Activated CD8-positive, alpha-beta memory T cell treated with anti-CD3 and anti-CD28 coated beads, Interleukin-2, amount 10 ng/mL, durations not matched to agents 7 days and 5 days (primary cell): ENCODE measurements around the gene GINS3. TPM values are rescaled to one million over a fixed set of nuclear protein-coding genes. Genes with fewer than 3 reads are reported as not detected.

ENCODE experiments used
- ATAC-seq: fragments of 150-1000 bp; cut with Tn5 transposase; one replicate; pipeline ENCODE4 v1.10.0; 2021; ENCODE audit warnings: moderate library complexity
- CTCF ChIA-PET: fragments of 350-600 bp; sonication (Branson Sonifier 250); formaldehyde crosslinking; loops from one replicate; lab custom pipeline; 2021; ENCODE audit warnings: antibody characterized with exemption; lab: Charles Lee
- DNase-seq: peaks from one replicate; pipeline ENCODE4 v3.0.0-alpha.2; 2020
- H3K27ac Mint-ChIP-seq: one replicate; pipeline ENCODE4 v1.8.0; 2021; ENCODE audit warnings: mild to moderate bottlenecking, mixed read lengths
- H3K27me3 Mint-ChIP-seq: one replicate; pipeline ENCODE4 v1.8.0; 2021; ENCODE audit warnings: mixed read lengths
- H3K36me3 Mint-ChIP-seq: one replicate; pipeline ENCODE4 v1.8.0; 2021; ENCODE audit warnings: mild to moderate bottlenecking, mixed read lengths
- H3K4me1 Mint-ChIP-seq: one replicate; pipeline ENCODE4 v1.8.0; 2021; ENCODE audit warnings: mixed read lengths
- H3K4me3 Mint-ChIP-seq: one replicate; pipeline ENCODE4 v1.8.0; 2021; ENCODE audit warnings: mild to moderate bottlenecking, moderate library complexity, mixed read lengths
- H3K9me3 Mint-ChIP-seq: one replicate; pipeline ENCODE4 v1.8.0; 2022; ENCODE audit warnings: low read depth, mixed read lengths
- total RNA-seq, 2 experiments: library from RNA; stranded (reverse); gene quantifications; one replicate each; pipeline ENCODE4 v1.2.3, GENCODE V29; 2021

The GINS3 gene
- total RNA-seq, 2 experiments from 2014 or later, result 15.6 to 19.2 TPM

DNA sequence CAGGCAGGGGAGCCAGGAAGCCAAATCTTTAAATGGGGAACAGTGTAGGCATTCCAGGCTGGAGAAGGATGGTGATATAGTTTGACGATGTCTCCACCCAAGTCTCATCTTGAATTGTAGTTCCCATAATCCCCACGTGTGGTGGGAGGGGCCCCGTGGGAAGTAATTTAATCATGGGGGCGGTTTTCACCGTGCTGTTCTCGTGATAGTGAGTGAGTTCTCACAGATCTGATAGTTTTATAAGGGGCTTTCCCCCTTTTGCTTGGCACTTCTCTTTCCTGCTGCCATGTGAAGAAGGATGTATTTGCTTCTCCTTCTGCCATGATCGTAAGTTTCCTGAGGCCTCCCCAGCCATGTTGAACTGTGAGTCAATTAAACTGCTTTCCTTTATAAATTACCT, 28.8 kb downstream of the GINS3 start:
- H3K4me1 Mint-ChIP-seq, result peaks cover 12% of the 10 kb centered on the region
- H3K36me3 Mint-ChIP-seq, result no peaks in the 10 kb centered on the region
- CTCF ChIA-PET, result no interaction called here
- H3K4me3 Mint-ChIP-seq, result no peak overlapping the region
- H3K27me3 Mint-ChIP-seq, result peaks cover 16% of the 10 kb centered on the region
- no peak for DNase-seq
- no peaks in the 10 kb centered on the region for H3K9me3 Mint-ChIP-seq
- no peak for ATAC-seq
- no peak overlapping the region for H3K27ac Mint-ChIP-seq

DNA sequence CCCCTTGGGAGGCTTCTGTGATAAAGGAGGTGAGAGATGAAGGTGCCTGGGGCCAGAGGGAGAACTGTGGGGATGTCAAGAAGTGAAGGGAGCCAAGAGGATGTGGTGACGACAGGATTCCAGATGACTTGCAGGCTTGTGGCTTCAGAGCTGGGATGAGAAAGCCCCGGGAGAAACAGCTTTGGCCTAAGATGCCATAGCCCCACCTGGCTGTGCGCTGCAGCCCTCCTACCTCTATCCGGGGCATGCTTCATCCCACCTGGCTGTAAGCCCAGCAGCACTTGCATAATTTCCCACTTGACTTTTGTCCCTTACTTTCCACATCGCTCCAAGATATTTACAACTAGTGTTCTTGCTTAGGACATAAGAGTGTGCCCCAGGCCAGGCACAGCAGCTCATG, 29.3 kb downstream of the GINS3 start:
- H3K36me3 Mint-ChIP-seq, result no peaks in the 10 kb centered on the region
- CTCF ChIA-PET, result no interaction called here
- no peak for DNase-seq
- H3K27ac Mint-ChIP-seq, result no peak overlapping the region
- no peak for ATAC-seq
- H3K9me3 Mint-ChIP-seq, result no peaks in the 10 kb centered on the region
- peaks cover 19% of the 10 kb centered on the region for H3K27me3 Mint-ChIP-seq
- H3K4me3 Mint-ChIP-seq, result no peak overlapping the region
- H3K4me1 Mint-ChIP-seq, result peaks cover 17% of the 10 kb centered on the region

DNA sequence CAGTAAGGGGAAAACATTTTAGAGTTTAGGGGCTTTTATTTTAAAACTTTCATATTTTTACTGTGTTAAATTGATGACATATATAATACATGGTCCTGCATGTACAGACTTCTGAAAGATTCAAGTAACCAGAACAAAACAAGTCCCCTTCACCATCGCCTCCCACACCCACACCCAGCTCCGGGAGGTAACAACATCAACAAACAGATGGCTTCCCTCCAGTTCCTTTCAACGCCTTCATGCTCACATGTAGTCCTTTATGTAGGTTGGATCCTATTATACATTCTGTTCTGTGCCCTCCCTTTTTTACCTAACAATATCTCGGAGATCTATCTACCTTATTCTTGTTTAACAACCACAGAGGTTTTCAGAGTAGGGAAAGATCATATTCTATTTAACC, 30.5 kb downstream of the GINS3 start:
- H3K36me3 Mint-ChIP-seq, result no peaks in the 10 kb centered on the region
- no peaks in the 10 kb centered on the region for H3K9me3 Mint-ChIP-seq
- peaks cover 25% of the 10 kb centered on the region for H3K4me1 Mint-ChIP-seq
- CTCF ChIA-PET, result no interaction called here
- no peak for ATAC-seq
- no peak for DNase-seq
- no peak overlapping the region for H3K4me3 Mint-ChIP-seq
- no peak overlapping the region for H3K27ac Mint-ChIP-seq
- H3K27me3 Mint-ChIP-seq, result peaks cover 27% of the 10 kb centered on the region

DNA sequence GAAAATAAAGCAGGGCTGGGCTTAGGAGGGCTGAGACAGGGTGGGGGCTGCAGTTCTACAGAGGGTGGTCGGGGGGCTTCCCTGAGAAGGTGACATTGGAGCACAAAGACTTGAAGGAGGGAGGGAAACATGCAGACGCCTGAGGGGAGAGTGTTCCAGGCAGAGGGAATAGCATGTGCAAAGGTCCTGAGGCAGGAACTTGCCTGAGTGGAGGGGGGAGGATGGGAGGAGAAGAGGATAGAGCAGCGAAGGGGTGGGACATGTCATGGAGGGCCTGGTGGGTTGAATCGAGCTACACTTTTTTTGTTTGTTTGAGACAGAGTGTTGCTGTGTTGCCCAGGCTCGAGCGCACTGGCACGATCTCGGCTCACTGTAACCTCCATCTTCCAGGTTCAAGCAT, 33.0 kb downstream of the GINS3 start:
- ATAC-seq, result no peak
- no peak for DNase-seq
- Mint-ChIP-seq H3K27ac (no peak overlapping the region), H3K36me3 (no peaks in the 10 kb centered on the region), H3K27me3 (peaks cover 38% of the 10 kb centered on the region), H3K4me1 (peaks cover 25% of the 10 kb centered on the region), H3K4me3 (no peak overlapping the region), H3K9me3 (no peaks in the 10 kb centered on the region)
- CTCF ChIA-PET, result interaction anchor here (2.9 kb wide), 1 partner anchor 63 kb away, joined by 10 read pairs; no protein-coding TSS in a partner anchor

DNA sequence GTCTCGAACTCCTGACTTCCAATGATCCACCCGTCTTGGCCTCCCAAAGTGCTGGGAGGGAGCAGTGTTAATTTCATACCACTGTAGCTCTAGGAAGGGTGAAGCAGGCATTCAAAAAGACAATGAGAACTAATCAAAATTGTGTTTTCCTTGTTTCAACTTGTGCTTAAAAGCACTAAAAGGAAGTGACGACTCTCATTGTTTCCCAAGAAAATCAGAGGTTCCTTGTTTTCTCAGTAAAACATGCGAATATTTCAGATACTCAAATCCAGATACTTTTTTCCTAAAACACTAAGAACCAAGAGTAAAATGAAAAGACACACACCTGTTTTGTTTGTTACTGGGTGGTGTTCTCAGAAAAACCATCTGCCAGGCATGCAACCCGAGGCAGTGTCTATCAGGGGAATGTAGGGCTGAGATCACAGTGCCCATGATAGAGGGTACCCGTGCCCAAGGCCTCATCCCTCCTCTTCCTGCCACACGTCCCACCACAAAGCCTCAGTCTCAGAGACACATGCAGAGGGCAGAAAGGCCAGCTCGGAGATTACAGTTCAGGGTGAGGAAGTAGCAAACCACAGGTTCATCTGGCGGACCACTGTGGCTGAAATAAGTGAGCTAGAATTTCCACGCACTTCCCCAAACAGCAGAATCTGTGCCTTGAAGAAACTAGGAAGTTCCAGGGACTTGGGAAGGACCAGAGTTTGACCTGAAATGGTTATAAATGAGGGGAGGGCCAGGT, 33.7 kb downstream of the GINS3 start:
- peak; percentile 86 for ATAC-seq
- Mint-ChIP-seq H3K36me3 (no peaks in the 10 kb centered on the region), H3K4me1 (peaks cover 25% of the 10 kb centered on the region), H3K27me3 (peaks cover 35% of the 10 kb centered on the region), H3K27ac (peak overlapping the region; percentile 37), H3K9me3 (no peaks in the 10 kb centered on the region), H3K4me3 (no peak overlapping the region)
- peak; percentile 74 for DNase-seq
- CTCF ChIA-PET, result interaction anchor here (2.9 kb wide), 1 partner anchor 62 kb away, joined by 10 read pairs; no protein-coding TSS in a partner anchor

DNA sequence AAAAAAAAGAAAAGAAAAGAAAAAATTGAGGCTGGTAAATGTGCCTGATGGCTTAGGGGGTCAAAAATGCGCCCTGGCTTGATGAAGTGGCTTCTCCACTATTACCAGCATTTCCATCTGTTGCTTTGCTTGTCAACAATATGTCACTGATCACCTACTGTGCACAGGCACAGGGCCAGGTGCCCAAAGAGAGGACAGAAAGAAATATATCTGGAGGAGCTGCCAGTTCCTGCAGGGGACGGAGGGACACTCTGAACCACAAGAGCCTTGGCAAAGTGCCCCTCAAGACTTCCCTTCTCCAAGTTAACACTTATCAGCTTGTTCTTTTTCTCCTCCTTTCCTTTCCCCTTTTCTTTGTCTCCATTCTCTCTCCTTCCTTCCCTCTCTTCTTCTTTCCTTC, 34.7 kb downstream of the GINS3 start:
- no peaks in the 10 kb centered on the region for H3K9me3 Mint-ChIP-seq
- H3K27me3 Mint-ChIP-seq, result peaks cover 35% of the 10 kb centered on the region
- H3K4me3 Mint-ChIP-seq, result no peak overlapping the region
- ATAC-seq (no peak), DNase-seq (no peak)
- H3K27ac Mint-ChIP-seq, result no peak overlapping the region
- no peaks in the 10 kb centered on the region for H3K36me3 Mint-ChIP-seq
- peaks cover 25% of the 10 kb centered on the region for H3K4me1 Mint-ChIP-seq
- CTCF ChIA-PET, result interaction anchor here (2.9 kb wide), 1 partner anchor 61 kb away, joined by 10 read pairs; no protein-coding TSS in a partner anchor

DNA sequence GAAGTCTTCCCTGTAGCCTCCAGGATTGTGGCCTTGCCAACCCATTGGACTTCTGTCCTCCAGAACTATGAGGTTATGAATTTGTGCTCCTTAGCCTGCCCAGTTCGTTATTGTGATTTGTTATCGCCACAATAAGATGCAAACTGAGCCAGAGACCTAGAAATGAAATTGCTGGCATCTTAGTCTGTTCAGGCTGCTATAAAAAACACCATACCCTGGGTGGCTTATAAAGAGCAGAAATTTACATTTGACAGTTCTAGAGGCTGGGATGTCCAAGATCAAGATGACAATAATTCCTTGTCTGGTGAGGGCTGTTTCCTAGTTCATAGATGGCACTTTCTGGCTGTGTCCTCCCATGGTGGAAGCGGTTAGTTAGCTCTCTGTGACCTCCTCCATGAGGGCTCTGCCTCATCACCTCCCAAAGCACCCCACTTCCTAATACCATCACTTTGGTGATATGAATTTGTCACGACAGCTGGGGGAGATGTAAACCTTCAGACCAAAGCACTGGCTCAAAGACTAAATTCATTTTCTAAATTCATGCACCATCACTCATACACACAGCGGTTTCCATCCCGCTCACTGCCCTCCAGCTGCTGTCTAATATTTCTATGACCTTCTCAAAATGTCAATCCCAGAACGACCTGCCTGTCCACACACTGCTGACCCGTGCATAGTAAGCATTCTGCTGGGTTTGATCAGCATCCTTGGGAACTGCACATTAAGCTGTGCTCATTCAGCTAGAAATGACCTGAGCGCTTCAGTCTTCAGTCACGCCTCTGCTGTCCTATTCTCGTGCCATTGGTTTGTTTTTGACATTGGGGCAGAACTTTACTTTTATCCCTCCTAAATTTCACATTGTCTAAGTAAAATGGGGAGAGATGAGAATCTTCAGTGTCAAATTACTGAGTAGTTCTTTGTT, 36.6 kb downstream of the GINS3 start:
- ATAC-seq (no peak), DNase-seq (no peak)
- CTCF ChIA-PET, result no interaction called here
- H3K4me3 Mint-ChIP-seq, result no peak overlapping the region
- no peak overlapping the region for H3K27ac Mint-ChIP-seq
- no peaks in the 10 kb centered on the region for H3K36me3 Mint-ChIP-seq
- no peaks in the 10 kb centered on the region for H3K9me3 Mint-ChIP-seq
- peaks cover 27% of the 10 kb centered on the region for H3K4me1 Mint-ChIP-seq
- H3K27me3 Mint-ChIP-seq, result peaks cover 25% of the 10 kb centered on the region

DNA sequence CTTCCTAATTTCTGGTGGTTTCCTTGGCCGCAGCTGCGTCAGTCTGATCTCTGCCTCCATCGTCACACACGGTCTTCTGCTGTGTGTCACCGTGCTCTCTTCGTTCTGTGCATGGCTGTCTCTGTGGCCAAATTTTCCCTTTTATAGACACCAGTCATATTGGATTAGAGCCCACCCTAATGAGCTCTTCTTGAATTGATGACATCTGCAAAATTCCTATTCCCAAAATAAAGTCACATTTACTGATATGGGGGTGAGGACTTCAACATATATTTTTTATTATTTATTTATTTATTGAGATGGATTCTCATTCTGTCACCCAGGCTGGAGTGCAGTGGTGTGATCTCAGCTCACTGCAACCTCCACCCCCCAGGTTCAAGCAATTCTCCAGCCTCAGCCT, 38.4 kb downstream of the GINS3 start:
- peaks cover 18% of the 10 kb centered on the region for H3K4me1 Mint-ChIP-seq
- CTCF ChIA-PET, result no interaction called here
- DNase-seq (no peak), ATAC-seq (no peak)
- H3K36me3 Mint-ChIP-seq, result no peaks in the 10 kb centered on the region
- no peak overlapping the region for H3K27ac Mint-ChIP-seq
- no peaks in the 10 kb centered on the region for H3K9me3 Mint-ChIP-seq
- no peak overlapping the region for H3K4me3 Mint-ChIP-seq
- H3K27me3 Mint-ChIP-seq, result peaks cover 24% of the 10 kb centered on the region

DNA sequence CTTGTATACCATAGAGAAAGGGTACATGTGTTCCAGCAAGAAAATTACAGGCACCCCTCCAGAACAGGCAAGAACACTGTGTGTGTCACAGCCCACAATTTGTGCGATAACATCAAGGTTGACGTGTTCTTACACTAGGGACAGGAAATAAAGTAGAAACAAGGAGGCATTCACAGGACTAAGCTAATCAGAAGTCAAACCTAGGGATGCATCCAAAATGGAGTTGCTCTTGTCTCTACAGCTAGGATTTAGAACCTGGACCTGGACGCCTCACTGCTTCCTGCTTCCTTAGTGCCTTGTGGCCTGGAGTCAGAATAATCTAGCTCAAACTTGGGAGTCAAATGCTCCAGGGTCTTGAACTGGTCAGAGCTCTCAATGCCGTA, 41.3 kb downstream of the GINS3 start:
- Mint-ChIP-seq H3K4me3 (no peak overlapping the region), H3K27ac (no peak overlapping the region), H3K27me3 (peaks cover 9% of the 10 kb centered on the region), H3K9me3 (no peaks in the 10 kb centered on the region), H3K36me3 (no peaks in the 10 kb centered on the region), H3K4me1 (peaks cover 2% of the 10 kb centered on the region)
- ATAC-seq (no peak), DNase-seq (no peak)
- CTCF ChIA-PET, result no interaction called here

DNA sequence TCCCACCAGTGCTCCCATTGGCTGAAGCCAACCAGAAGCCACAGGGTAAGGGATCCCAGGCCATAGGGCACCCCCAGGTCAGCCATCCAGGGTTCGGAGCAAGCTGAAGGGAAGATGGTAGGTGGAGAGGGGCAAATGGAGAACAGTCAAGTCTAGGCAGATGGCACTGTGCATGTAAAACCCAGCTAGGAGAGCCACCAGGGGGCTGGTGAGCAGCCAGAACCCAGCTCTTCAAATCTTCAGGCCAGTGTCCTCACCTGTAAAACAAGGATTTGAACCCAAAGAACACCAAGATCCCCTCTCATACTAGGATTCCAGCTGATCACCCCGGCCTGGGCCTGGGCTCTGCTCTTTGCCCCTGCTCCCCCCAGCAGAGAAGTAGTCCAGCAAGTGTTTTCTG, 43.5 kb downstream of the GINS3 start:
- Mint-ChIP-seq H3K36me3 (no peaks in the 10 kb centered on the region), H3K4me3 (no peak overlapping the region)

DNA sequence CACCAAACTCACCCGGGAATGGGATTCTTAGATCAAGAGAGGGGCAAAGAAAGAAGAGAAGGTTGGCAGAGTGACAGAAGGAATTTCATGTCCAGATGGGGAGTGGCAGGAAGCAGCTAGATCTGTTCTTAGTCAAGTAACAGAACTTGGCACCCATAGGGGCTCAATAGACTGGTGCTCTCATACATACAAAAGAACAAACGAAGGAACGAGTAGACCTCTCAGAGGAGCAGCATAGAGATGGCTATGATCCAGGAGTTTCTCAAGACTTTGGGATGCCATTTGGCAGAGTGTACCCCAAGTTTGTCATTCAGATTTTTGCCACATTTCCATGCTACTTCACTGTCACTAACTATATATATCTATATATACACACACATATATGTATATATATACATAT, 47.9 kb downstream of the GINS3 start:
- CTCF ChIA-PET, result no interaction called here
- H3K36me3 Mint-ChIP-seq, result no peaks in the 10 kb centered on the region
- DNase-seq, result no peak
- no peaks in the 10 kb centered on the region for H3K4me1 Mint-ChIP-seq
- H3K27me3 Mint-ChIP-seq, result peaks cover 28% of the 10 kb centered on the region
- H3K27ac Mint-ChIP-seq, result no peak overlapping the region
- no peak for ATAC-seq
- no peak overlapping the region for H3K4me3 Mint-ChIP-seq
- no peaks in the 10 kb centered on the region for H3K9me3 Mint-ChIP-seq

More for the DNA sequence above, 43.5 kb downstream of the GINS3 start:
- Mint-ChIP-seq H3K9me3 (no peaks in the 10 kb centered on the region), H3K4me1 (peaks cover 2% of the 10 kb centered on the region), H3K27ac (no peak overlapping the region), H3K27me3 (peaks cover 3% of the 10 kb centered on the region)
- no peak for ATAC-seq
- no peak for DNase-seq
- CTCF ChIA-PET, result no interaction called here

DNA sequence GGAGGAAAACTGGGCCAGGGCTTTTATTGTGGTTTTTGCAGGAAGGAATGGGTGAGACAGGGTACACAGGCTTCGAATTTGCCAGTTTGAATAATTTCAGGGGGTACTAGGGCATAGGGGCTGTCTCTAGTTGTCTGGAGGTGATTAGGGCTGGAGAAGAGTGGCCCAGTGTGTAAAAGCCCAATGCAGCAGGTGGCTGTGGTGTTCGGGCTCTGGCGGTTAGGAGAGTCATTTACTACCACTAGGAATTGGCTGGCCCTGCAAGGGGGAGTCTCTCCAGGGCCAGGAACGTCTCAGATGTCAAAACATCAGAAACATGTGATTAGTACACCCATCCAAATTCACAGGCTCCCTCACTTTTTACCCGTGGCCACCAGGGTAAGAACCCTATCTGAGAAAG, 50.3 kb downstream of the GINS3 start:
- Mint-ChIP-seq H3K27me3 (peaks cover 30% of the 10 kb centered on the region), H3K9me3 (no peaks in the 10 kb centered on the region), H3K27ac (no peak overlapping the region), H3K4me3 (no peak overlapping the region), H3K36me3 (no peaks in the 10 kb centered on the region), H3K4me1 (no peaks in the 10 kb centered on the region)
- ATAC-seq, result no peak
- CTCF ChIA-PET, result interaction anchor here (4.4 kb wide), 1 partner anchor 106 kb away, joined by 15 read pairs; no protein-coding TSS in a partner anchor
- no peak for DNase-seq

DNA sequence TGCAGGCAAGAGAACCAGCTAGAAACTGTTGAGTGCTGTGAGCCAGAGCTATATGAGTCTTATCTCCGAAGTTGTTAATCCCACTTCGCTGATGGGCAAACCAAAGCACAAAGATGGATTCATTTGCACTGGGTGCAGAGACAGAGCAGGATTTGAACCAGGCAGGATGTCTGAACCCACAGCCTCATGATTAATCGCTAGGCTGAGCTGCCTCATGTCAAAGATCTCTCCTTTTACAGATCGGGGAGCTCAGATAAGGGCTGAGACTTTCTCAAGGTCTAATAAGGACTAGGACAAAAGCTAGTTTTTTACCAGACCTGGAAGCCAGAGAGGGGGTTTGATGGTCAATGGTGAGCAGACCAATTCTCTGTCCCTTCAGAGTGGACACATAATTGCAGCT, 51.5 kb downstream of the GINS3 start:
- peaks cover 33% of the 10 kb centered on the region for H3K27me3 Mint-ChIP-seq
- ATAC-seq (no peak), DNase-seq (no peak)
- H3K4me1 Mint-ChIP-seq, result no peaks in the 10 kb centered on the region
- CTCF ChIA-PET, result interaction anchor here (4.4 kb wide), 1 partner anchor 107 kb away, joined by 15 read pairs; no protein-coding TSS in a partner anchor
- no peaks in the 10 kb centered on the region for H3K9me3 Mint-ChIP-seq
- no peak overlapping the region for H3K27ac Mint-ChIP-seq
- H3K36me3 Mint-ChIP-seq, result no peaks in the 10 kb centered on the region
- H3K4me3 Mint-ChIP-seq, result no peak overlapping the region
